ENCODE results near the gene ECHDC3. TPM values are rescaled to one million over a fixed set of nuclear protein-coding genes. Genes with fewer than 3 reads are reported as not detected.

Gene ECHDC3
- total and polyA plus RNA-seq, 10 of the 15 experiments (the other 5 are each of a cell fraction or from before 2014, with no cell fraction given) = 0.16 to 10.0 (median 6.0) TPM

- TF ChIP-seq MYC (IDR thresholded peaks at IDR 0.05; ENCODE audit: insufficient read depth, insufficient read length, insufficient replicate concordance, low read length, severe bottlenecking) (no peak), ZNF687 (IDR thresholded peaks at IDR 0.05) (no peak), HCFC1 (IDR thresholded peaks at IDR 0.05; ENCODE audit: low read length) (no peak), BHLHE40 (IDR thresholded peaks at IDR 0.05; ENCODE audit: borderline replicate concordance in 1 of 2, low read depth in 2 of 2, low read length in 1 of 2) (peak; percentile 43 to 48; a peak in 1 of 4 replicates), HSF1 (IDR thresholded peaks at IDR 0.05; ENCODE audit: low read depth, low read length) (no peak), RFX5 (IDR thresholded peaks at IDR 0.05; ENCODE audit: low read depth, low read length) (no peak), ZNF622 (IDR thresholded peaks at IDR 0.05) (no peak), SUPT20H (IDR thresholded peaks at IDR 0.05; ENCODE audit: borderline replicate concordance, control insufficient read depth, low read depth, low read length) (no peak), BCL11A (IDR thresholded peaks at IDR 0.05; ENCODE audit: low read depth, low read length) (peak; percentile 83), BCL3 (IDR thresholded peaks at IDR 0.05; ENCODE audit: borderline replicate concordance, insufficient read depth, low read depth, low read length, poor library complexity, severe bottlenecking) (peak; percentile 69), PAX8 (IDR thresholded peaks at IDR 0.05) (no peak), SMC3 (IDR thresholded peaks at IDR 0.05; ENCODE audit: borderline replicate concordance, low read length) (no peak; the same call in 1 of the 2 replicates), NR2F1 (conservative IDR thresholded peaks at IDR 0.05) (peak; percentile 64), NFYB (IDR thresholded peaks at IDR 0.05; ENCODE audit: insufficient read depth, low read depth, low read length) (no peak), FOXK2 (IDR thresholded peaks at IDR 0.05) (no peak), ZZZ3 (IDR thresholded peaks at IDR 0.05; ENCODE audit: control insufficient read depth, insufficient read length, low read depth) (no peak), ESRRA (IDR thresholded peaks at IDR 0.05; ENCODE audit: low read length) (no peak), WRNIP1 (IDR thresholded peaks at IDR 0.05; ENCODE audit: borderline replicate concordance, low read depth, low read length) (no peak), GATAD2B (conservative IDR thresholded peaks at IDR 0.05; ENCODE audit: low read depth) (no peak; the same call in 1 of the 2 replicates), EZH2 (IDR thresholded peaks at IDR 0.05; ENCODE audit: borderline replicate concordance, control insufficient read depth, low read depth, low read length) (no peak), MXI1 (IDR thresholded peaks at IDR 0.05; ENCODE audit: low read depth, low read length) (no peak), TCF7 (IDR thresholded peaks at IDR 0.05; ENCODE audit: borderline replicate concordance) (no peak), SREBF1 (IDR thresholded peaks at IDR 0.05; ENCODE audit: low read length) (no peak), TCF12 (IDR thresholded peaks at IDR 0.05; ENCODE audit: low read depth, low read length) (0 out of 2 replicates have a peak, but pooled peaks have one; percentile 38)
These were observed 43.3 kb upstream of the ECHDC3 start (continued) for GRCh38 chr10:11698691-11699549.
